HK-2 (cell line): Measurements from ENCODE around the gene BEND2.

ENCODE experiments used
- DNase-seq: peaks from one replicate; pipeline ENCODE4 v3.0.0-alpha.2; 2018; ENCODE audit not compliant: unreplicated experiment

Gene BEND2

GRCh38 chrX:18136816-18137215, 83.9 kb downstream of the BEND2 start:
- no peak for DNase-seq

GRCh38 chrX:18133605-18134004, 87.1 kb downstream of the BEND2 start:
- DNase-seq: no peak

GRCh38 chrX:18129690-18130089, 91.0 kb downstream of the BEND2 start:
- DNase-seq: no peak

- no peak for DNase-seq
Measured at GRCh38 chrX:18126971-18127370, 93.7 kb downstream of the BEND2 start.

GRCh38 chrX:18119856-18120255, 100.8 kb downstream of the BEND2 start:
- no peak for DNase-seq
